ENCODE data around the gene MGLL. TPM values are rescaled to one million over a fixed set of nuclear protein-coding genes. Genes with fewer than 3 reads are reported as not detected.

MGLL gene
- total RNA-seq, 6 experiments from 2014 or later = 128 to 144 (median 129) TPM

DNA sequence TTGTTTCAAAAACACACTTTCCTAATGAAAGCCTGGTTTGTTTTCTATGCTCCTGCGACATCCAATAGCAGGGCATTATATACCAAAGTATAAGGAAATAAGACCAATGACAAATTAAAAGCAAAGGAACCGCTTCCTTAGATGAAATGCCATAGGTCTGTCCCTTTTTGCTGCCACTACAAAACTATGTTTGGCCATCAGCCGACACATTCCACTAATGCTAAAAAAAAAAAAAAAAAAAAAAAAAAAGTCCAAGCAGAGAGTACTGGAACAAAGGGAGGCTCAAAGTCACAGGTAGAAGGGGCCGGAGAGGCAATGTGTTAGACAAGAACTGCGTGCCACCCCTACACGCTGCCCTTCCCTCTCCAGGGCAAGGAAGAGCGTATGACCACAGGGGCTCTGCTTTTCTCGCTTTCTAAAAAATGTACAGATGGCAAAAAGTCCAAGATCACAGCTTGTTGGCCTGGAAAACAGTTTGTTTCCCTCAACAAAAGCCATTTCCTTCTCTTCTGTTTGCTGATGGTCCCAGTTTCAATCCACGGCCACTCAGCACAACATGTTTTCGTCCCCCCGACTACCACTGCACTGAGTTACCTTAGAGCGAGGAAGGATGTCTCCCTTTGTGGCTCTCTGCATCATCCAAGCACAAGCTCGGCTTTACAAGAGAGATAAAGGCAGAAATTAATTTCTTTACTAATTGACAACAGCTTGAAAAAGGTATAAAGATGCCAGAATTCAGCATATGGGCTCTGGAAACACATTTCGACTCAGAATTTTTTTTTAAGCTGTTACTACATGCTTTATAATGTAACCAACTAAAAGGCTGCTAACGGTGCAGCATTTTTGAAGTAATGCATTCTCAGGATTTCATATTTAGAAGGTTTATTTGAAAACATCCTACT, 78.7 kb downstream of the MGLL start:
- peak overlapping the region; percentile 53; the same call in 1 of the 2 replicates for H3K4me3 Mint-ChIP-seq
- peak overlapping the region; percentile 78 for H3K27ac Mint-ChIP-seq
- DNase-seq = no peak
- H3K4me1 Mint-ChIP-seq (ENCODE audit: low read depth) = peaks cover 88% of the 10 kb centered on the region
- TF ChIP-seq, protein P1, sequence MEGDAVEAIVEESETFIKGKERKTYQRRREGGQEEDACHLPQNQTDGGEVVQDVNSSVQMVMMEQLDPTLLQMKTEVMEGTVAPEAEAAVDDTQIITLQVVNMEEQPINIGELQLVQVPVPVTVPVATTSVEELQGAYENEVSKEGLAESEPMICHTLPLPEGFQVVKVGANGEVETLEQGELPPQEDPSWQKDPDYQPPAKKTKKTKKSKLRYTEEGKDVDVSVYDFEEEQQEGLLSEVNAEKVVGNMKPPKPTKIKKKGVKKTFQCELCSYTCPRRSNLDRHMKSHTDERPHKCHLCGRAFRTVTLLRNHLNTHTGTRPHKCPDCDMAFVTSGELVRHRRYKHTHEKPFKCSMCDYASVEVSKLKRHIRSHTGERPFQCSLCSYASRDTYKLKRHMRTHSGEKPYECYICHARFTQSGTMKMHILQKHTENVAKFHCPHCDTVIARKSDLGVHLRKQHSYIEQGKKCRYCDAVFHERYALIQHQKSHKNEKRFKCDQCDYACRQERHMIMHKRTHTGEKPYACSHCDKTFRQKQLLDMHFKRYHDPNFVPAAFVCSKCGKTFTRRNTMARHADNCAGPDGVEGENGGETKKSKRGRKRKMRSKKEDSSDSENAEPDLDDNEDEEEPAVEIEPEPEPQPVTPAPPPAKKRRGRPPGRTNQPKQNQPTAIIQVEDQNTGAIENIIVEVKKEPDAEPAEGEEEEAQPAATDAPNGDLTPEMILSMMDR (IDR thresholded peaks at IDR 0.05) = no peak
- H3K27me3 Mint-ChIP-seq (ENCODE audit: insufficient read depth) = peaks cover 5% of the 10 kb centered on the region; the same call in 1 of the 2 replicates
- H3K9me3 Mint-ChIP-seq = no peaks in the 10 kb centered on the region
- H3K36me3 Mint-ChIP-seq (ENCODE audit: low read depth) = 0 out of 2 replicates have a peak, but pooled peaks cover 16% of the 10 kb centered on the region

DNA sequence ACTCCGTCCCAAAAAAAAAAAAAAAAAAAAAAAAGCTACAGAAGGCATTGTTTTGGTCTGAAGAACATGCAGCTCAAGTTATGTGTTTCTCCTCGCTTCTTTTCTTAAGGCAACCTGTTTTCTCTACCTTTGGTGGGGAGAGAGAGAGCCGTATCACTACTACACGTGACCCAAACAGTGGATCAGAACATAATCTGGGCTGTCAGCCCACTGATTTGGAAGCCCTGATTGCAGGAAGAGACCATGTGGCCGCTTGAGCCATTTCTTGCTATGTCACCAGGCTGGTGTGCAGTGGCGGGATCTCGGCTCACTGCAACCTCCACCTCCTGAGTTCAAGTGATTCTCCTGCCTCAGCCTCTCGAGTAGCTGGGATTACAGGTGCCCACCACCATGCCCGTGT, 79.7 kb downstream of the MGLL start:
- Mint-ChIP-seq H3K4me1 (ENCODE audit: low read depth) (peaks cover 87% of the 10 kb centered on the region), H3K36me3 (ENCODE audit: low read depth) (0 out of 2 replicates have a peak, but pooled peaks cover 16% of the 10 kb centered on the region), H3K4me3 (no peak overlapping the region), H3K9me3 (no peaks in the 10 kb centered on the region), H3K27ac (no peak overlapping the region), H3K27me3 (ENCODE audit: insufficient read depth) (peaks cover 5% of the 10 kb centered on the region; the same call in 1 of the 2 replicates)
- DNase-seq = no peak
- TF ChIP-seq, protein P1 (IDR thresholded peaks at IDR 0.05) = no peak

DNA sequence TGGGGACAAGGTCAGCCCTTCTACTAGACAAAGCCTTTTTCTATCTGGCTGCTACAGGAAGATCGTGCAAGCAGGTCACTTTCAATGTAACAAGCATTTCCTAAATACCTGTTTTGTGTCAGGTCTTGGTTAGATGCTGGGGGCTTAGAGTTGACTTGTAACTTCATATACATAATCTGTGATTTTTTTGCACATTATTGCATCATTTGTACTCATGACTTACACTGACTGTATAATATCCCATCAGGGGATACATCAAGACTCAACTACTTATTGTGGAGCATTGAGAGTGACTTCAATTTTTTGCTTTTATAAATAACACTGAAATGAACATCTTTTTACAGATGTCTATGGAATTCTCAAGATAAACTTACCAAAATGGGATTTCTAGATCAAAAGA, 80.6 kb downstream of the MGLL start:
- no peaks in the 10 kb centered on the region for H3K9me3 Mint-ChIP-seq
- DNase-seq = no peak
- peaks cover 78% of the 10 kb centered on the region for H3K4me1 Mint-ChIP-seq (ENCODE audit: low read depth)
- no peak overlapping the region for H3K4me3 Mint-ChIP-seq
- TF ChIP-seq, protein P1 (IDR thresholded peaks at IDR 0.05) = no peak
- 0 out of 2 replicates have a peak, but pooled peaks cover 16% of the 10 kb centered on the region for H3K36me3 Mint-ChIP-seq (ENCODE audit: low read depth)
- no peak overlapping the region; the same call in 1 of the 2 replicates for H3K27ac Mint-ChIP-seq
- H3K27me3 Mint-ChIP-seq (ENCODE audit: insufficient read depth) = peaks cover 5% of the 10 kb centered on the region; the same call in 1 of the 2 replicates

DNA sequence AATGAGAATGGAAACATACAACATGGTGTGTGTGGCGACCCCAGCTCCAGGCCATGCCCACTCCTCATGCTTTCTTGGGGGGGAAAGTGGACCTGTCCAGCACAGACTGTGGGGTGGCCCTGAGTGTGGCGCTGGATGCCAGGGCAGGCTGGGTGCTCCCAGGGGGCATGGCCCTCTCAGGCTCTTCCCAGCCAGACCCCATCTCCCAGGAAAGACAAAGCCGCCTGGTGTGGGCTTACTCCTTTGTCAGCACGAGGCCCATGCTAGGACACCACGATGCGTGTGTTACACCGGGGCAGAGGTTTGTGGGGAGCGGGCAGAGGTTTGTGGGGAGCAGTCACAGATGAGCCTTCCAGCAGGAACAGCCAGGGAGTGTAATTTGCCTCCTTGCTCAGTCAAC, 81.1 kb downstream of the MGLL start:
- Mint-ChIP-seq H3K9me3 (no peaks in the 10 kb centered on the region), H3K36me3 (ENCODE audit: low read depth) (0 out of 2 replicates have a peak, but pooled peaks cover 16% of the 10 kb centered on the region), H3K27ac (no peak overlapping the region), H3K4me3 (no peak overlapping the region), H3K4me1 (ENCODE audit: low read depth) (peaks cover 77% of the 10 kb centered on the region), H3K27me3 (ENCODE audit: insufficient read depth) (peaks cover 5% of the 10 kb centered on the region; the same call in 1 of the 2 replicates)
- TF ChIP-seq, protein P1 (IDR thresholded peaks at IDR 0.05) = no peak
- DNase-seq = no peak

DNA sequence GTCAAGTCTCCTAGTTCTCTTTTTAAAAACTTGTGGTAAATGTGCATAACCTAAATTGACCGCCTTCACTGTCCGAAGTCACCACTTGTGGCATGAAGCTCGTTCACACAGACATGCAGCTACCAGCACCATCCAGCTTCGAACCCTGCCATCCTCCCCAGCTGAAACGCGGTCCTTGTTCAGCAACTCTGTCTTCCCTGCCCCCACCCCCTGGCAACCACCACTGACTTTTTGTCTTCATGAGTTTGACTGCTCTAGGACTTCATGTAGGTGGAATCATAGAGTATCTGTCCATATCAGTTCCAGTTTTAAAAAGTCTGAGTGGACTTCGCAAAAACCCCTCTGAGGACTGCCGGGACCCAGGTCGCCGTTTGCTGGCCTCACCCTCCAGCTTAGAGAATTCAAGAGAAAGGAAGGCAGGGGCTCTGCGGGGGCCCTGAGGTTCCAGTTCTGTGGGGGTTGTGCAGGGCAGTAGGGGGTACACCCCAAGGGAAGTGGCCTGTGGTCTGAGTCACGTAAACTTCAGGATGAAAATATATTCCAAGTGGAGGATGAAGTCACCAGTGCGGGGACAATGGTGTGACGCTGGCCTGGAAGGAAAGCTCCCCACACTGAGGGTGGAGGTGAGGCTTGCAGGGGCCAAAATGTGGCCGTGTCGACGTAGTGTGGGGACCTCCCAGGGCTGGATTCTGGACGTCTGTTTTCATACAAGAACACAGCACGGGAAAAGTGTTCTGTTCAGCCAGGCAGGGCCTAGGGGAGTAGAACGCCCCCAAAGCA, 82.0 kb downstream of the MGLL start:
- DNase-seq = no peak
- no peaks in the 10 kb centered on the region for H3K9me3 Mint-ChIP-seq
- peaks cover 5% of the 10 kb centered on the region; the same call in 1 of the 2 replicates for H3K27me3 Mint-ChIP-seq (ENCODE audit: insufficient read depth)
- H3K27ac Mint-ChIP-seq = peak overlapping the region; percentile 67
- 0 out of 2 replicates have a peak, but pooled peaks cover 15% of the 10 kb centered on the region for H3K36me3 Mint-ChIP-seq (ENCODE audit: low read depth)
- peaks cover 77% of the 10 kb centered on the region for H3K4me1 Mint-ChIP-seq (ENCODE audit: low read depth)
- H3K4me3 Mint-ChIP-seq = no peak overlapping the region
- TF ChIP-seq, protein P1 (IDR thresholded peaks at IDR 0.05) = no peak

Data from HFFc6 (cell line).